GM19395 (cell line): ENCODE measurements around the gene ZNF654.
A peak's percentile ranks its signal among the peaks of the same experiment; 100 is the strongest.
"Not testable (repeated sequence)": the region's sequence is repeated elsewhere in the genome, so short reads cannot be mapped to it uniquely, and the experiment has no call there.

ENCODE experiments used
- ATAC-seq: cut with Tn5 transposase; IDR thresholded peaks from one replicate; pipeline ENCODE4 v1.9.1; 2021; ENCODE audit warnings: mild to moderate bottlenecking, moderate library complexity; ENCODE audit not compliant: unreplicated experiment

The ZNF654 gene

DNA sequence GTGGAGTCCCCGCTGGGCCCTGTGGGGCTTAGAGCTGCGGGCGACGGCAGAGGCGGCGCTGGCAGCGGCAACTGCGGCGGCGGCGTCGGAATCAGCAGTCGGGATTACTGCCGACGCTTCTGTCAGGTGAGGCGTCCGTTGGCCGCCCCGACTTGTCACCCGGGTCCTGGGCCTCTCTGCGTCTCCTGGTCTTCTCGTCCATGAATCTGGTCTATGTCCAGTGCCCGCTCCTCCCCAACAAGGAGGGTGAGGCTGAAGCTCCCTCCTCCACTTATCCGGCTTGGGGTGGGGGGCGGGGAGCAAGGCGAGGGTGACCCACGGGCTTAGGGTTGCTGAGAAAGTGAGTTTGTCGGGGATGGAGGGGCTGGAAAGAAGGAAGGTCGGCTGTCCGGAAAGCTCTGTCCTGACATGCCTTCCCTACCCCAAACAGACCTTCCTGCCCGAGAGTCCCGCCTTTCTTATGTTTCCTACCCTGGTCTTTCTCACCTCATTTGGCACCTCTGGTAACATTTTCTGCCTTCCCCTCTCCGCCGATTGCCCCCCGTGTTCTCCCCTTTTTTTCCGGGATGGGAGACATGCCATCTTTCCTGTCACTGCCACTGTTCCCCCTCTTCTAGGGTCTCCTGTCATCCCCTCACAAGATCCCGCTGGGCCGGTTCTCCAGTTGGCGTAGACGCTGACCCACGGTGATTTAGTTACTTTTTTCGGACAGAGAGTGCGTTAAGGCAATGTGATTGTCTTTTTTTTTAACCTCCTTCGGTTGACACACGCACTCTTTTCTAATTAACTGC lies 520 bp downstream of the ZNF654 start:
- ATAC-seq = peak; percentile 14

DNA sequence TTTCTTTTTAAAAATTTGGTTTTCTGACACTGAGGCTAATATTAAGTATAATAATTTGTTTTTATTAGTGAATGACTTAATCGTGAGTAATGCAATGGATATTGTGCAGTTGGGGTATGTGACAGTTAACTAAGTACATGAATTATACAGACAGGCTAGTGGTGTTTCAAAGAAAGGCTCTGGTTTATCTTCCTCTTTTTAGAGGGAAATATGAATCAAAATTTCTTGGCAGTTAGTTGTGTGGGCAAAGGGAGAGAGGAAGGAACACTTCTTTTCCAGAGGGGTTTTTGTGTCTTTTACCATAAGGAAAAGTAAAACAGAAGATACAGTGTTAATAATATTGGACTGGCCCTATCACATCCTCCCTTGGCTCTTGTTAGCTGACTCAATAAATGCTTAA lies 2.7 kb downstream of the ZNF654 start:
- ATAC-seq = no peak

DNA sequence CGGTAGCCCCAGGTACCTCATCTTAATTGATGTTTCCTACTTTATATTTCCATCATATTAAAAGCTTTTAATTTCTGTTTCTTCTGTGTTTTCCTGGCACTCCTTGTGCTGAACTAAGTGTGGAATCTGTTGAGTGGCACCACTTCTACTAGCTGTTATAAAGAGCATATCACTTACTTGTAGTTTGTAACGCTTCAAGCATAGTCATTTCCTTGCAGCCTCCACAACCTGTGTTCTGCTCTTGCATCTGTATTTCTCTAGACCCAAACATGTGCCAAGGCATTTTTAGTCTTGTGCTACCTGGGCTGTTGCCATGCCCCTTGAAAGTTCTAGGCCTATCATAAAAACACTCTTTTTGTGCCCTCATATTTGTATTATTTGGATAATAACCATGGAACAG lies 16.0 kb downstream of the ZNF654 start:
- ATAC-seq = no peak

DNA sequence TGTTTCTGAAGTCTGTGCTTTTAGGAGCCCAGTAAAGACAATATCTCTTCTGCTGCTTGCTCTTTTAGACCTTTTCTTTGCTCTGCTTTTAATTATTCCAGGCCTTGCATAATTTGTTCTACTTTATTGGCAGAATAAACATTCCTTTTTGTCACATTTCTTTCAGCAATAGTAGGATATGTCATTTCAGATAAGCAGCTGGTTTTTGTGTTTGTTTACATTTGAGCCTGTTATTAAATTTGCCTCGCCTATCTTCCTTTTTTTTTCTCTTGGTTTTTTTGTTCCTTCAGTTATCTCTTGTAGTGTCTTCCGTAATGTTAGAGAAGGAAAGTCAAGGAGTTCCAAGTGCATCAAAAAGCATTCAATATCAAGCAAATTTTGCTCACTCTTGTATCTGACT lies 16.4 kb downstream of the ZNF654 start:
- no peak for ATAC-seq

DNA sequence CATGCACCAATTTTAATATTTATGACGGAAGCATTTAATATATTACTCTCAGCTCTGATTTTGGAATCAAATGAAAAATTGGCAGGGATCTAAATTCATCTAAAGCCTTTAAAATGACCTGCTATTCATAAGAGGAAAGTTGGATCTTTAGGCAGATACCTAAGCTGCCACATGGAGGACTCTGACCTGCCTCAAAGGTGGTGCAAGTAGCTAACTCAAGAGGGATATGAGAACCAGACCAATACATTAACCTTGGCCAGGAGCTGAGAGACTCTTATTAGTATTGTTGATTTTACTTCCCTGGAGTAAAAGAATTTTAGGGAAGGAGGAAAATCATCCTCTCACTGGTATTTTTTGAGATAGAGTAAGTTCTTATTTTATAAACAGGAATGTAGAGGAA lies 17.7 kb downstream of the ZNF654 start:
- ATAC-seq = no peak

DNA sequence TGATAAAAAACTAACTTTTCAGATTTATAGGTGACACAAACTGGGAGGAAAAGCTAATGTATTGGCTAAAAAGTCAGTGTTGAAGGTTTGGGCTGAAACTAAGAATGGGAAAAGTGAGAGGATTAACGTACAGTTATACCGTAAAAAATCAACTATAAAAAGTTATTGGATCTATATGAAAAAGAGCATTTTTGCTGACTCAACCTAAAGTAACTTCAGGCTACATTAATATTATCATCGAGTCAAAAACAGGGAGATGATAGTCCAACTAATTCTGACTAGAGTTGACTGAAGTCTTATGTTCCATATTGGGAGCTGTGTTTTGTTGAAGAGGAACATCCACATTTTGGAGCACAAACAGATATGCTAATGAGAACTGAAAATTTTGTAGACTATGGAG lies 19.9 kb downstream of the ZNF654 start:
- ATAC-seq = no peak

DNA sequence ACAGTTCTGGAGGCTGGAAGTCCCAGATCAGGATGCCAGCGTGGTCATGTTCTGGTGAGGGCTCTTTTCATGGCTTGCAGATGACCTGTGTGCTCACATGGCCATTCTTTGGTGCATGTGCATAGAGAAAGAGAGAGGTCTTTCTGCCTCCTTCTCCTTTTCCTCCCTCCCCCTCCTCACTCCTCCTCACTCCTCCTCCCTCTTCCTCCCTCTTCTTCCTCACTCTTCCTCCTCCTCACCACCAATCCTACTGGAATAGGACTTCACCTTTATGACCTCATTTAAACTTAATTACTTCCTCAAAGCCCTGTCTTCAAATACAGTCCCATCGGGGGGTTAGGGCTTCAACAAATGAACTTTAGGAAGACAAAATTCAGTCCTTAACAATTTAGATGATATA lies 23.8 kb downstream of the ZNF654 start:
- no peak for ATAC-seq

DNA sequence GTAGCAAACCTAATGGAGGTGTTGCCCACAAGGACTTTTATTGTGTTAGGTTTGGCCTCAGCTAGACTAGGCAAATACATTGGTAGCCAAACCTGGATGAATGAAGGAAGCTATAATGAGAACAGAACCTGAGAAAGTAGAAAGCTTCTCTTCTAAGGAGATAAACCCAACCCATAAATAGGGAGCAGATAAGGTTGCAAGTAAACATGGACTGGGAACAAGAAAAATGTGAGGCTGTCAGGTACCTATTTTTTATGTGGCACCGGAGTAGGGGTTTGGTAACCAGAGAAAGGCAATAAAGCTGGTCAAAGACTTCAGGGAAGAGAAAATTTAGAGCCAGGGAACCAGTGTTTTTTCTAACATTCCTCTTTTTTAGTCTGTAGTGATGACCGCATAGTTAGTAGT lies 25.0 kb downstream of the ZNF654 start:
- no peak for ATAC-seq

DNA sequence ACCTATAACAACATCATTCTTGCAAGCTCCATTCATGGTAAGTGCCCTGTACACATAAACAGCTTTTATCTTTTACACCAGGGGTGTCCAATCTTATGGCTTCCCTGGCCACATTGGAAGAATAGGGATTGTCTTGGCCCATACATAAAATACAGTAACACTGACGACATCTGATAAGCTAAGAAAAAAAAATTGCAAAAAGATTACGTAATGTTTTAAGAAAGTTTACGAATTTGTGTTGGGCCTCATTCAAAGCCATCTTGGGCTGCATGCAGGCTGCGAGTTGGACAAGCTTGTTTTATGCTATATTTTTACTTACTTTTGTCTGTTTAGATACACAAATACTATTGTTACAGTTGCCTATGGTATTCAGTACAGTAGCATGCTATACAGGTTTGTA lies 31.6 kb downstream of the ZNF654 start:
- no peak for ATAC-seq

DNA sequence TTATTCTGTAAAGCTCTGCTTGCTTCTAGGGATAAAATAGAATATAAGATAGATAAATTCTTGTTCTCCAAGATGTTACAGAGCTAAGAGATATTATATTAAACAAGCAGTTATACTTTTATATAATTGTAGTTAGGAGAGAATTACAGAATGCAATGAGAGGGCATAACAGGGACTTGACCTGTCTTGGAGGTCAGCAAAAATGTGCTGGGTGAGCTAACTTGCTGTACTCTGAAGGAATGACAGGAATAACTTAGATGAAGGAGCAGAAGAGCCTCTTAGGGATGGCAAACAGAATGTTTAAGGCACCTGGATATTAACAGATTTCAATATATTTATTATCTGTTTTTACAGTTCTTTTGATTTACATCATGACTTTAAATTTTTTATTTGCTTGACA lies 33.2 kb downstream of the ZNF654 start:
- no peak for ATAC-seq

DNA sequence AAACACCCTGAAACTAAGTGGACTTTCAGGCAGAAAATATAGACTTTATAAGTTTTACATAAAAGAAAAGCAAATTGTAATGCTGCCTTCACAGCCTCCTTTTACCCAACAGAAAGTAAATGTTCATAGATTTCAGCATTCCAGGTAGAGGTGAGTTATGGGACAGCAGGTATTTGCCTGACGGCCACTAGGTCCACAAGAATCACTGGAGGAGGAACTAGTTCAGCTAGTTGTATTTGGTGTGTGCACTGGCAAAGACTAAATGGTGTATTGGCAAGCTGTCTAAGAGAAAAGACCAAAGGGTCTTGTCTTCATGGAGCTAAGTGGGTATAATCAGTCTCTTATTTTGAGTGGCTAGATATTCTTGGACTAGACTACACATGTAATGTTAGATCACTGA lies 34.2 kb downstream of the ZNF654 start:
- ATAC-seq = no peak

DNA sequence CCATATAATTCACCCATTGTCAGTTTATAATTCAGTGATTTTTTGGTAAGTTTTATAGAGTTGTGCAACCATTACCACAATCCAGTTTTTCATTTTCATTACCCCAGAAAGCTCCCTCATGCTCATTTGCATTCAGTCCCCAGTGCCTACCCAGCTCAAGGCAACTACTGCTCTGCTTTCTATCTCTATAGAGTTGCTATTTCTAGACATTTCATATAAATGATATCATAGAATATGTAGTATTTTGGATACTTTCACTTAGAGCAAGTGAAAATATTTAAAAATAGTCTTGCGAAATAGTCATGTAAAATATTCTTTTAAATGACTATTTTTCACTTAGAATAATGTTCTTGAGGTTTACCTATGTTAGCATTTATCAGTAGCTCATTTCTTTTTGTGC lies 42.1 kb downstream of the ZNF654 start:
- ATAC-seq = peak; percentile 78

DNA sequence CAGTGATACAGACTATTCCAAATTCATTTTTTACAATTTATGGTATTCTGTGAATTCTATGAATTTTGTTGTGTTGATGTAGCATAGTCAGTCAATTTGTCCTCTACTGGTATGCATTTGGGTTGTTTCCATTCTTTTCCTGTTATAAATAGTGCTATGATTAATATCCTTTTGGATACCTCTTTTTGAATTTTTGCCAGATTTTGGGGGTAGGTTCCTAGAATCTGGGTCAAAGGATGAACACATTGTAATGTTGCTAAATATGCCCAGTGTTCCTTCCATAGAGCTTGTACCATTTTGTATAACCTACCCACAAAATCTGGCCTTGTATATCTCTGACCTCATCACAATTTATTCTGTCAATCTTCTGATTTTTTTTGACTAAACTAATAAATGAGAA lies 46.3 kb downstream of the ZNF654 start:
- ATAC-seq = no peak

DNA sequence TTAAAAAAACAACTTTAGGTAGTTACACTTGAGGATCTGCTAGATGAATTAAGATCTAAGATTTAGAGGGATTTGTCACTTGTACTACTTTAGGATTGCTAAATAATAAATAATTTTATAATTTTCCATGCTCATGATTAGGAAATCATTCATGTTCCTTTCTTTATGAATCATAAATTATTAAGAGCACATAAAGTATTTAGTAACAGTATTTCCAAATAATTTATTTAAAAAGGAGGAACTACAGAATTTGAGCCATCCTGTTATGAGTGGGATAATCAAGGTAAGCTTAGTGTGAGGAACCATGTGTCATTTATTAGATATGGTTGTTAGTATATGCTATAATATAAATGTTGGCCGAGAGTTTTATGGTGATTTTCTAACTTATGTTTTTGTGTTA lies 53.2 kb downstream of the ZNF654 start:
- ATAC-seq = no peak

DNA sequence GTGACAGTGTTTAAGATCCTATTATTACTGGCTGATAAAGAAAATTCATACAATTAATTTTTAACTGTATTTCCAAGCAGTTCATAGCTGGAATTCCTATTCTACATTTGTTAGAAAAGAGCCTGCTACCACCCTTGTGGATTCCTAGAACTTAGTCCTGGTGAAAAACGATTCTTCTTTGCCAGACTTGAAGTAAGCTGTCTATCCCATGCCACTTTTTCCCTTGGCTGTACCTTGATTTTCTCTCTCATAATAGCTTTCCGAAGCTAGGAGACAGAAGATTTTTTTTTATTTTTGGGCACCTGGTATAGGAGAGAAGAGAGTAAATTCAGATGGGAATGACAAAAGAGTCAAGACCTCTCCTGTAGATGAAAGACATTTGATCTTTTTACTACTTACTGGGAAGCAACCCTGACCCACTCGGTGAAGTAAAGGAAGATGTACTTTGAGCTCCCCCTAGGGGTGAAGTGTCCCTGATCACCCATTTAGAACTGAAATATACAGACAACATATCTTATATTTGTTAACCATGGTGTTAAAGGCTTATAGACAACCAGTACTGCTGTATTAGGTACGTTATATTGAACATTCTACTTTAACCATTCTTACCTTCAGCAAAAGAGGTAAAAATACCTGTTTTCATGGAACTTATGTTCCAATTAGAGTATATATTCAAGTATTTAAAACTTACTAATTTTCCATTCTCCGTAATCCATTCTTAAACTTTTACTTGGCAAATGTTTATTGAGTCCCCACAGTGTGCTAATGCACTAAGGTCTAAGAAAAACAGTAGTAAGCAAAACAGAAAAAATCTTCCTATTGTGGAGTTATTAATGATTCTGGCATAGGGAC lies 54.5 kb downstream of the ZNF654 start:
- ATAC-seq = peak; percentile 88

DNA sequence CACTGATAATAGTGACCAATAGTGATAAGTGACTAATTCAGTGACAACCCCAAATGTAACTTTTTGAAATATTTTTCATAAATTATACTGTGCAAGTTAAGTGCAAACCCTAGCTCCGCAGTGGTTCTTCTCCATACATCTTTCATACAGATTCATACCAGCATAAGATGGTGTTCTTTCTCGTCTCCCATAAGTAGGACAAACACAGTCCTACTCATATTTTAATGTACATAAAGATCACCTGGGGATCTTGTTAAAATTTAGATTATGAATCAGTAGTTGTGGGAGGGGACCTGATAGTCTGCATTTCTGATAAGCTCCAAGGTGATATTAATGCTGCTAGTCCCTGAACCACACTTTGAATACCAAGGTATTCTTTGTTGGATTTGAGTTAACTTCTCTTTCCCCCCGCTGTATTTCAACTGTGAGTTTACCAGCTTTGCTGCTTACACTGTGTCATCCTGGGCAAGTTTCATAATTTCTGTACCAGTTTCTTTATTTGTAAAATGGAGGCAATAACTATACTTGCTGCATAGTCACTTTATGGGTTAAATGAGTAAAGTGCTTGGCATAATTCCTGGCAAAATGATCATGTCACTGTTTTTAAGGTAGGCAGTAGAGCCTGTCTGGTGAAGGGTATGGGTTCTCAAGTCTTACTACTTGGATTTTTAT lies 56.0 kb downstream of the ZNF654 start:
- no peak for ATAC-seq

DNA sequence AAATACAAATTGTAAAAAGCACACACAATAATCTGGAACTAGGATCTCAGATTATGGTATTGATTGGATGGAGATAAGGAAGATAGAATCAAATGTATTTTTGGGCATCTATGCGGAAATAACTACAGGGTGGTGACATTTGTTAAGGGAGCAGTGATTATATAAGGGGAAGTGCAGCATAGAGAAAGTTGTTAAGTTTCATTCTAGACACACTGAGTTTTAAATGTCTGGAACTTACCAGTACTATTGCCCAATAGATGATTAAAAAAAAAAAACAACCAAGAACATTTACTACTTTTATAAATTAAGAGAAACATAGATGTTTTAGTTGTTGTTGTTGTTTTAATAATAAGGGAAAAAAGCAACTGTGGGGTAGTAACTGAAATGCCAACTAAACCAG lies 58.6 kb downstream of the ZNF654 start:
- ATAC-seq = no peak

DNA sequence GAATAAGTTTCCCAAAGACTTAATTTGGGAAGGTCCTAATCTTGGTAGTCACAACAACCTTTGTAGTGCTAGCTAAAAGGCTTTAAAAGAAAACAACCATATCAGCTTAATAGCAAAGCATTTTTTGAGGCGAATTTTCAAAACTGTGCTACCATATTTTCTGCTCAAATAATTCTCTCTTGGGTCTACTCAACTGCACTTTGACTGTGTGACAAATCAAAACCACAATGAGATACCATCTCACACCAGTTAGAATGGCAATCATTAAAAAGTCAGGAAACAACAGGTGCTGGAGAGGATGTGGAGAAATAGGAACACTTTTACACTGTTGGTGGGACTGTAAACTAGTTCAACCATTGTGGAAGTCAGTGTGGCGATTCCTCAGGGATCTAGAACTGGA lies 59.5 kb downstream of the ZNF654 start:
- not testable (repeated sequence) for ATAC-seq

DNA sequence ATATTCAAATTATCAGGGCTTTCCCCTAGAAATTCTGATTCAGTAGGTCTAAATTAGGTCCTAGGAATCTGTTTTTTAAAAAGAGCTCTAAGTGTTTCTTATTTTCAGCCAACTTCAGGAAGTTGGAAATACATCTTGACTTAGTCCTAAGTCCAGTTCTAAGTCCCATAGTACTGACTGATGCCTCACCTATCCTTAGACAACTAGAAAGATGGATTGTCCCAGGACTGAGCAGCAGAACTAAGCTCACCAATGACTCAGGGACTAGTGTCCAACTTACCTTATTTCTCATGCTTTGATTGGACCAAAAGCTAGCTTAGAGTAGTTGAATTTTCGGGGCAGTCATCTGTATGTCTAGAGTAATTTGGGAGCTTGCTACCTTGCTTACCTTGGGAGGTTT lies 64.5 kb downstream of the ZNF654 start:
- no peak for ATAC-seq

DNA sequence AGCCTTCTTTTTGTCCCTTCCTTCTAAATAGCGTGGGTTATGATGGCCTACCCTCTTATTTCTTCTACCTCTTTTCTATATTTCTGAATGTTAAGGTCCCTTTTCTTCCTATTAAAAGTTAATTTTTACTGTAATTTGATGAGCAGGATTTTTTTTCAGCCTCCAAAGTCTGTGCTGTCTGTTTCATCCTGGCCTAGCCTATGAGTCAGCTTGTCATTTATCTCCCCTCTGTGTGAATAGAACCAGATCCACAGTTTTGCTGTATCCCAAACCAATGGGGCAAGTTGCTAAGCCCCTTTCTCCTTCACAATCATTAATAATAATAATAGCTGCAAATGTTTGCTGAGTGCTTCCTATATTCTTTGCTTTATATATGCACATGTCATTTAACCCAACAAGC lies 72.6 kb downstream of the ZNF654 start:
- no peak for ATAC-seq

DNA sequence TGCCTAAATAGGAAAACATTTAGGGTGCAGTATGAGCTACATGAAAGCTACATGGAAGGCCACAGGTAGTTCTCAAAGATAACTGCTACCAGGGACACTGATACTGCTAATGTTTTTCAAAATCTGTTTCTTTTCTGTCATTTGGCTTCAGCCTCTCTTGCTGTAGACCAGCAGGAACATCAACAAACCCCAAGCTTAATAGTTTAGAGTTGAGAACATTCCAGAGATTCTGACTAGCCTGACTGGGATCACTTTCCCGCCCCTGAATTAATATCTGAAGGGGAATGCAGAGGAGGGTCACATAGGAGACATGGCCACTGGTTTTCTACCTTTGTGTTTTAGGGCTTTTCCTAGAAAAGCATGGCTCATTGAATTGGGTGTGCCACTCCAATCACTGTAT lies 73.8 kb downstream of the ZNF654 start:
- ATAC-seq = no peak
